CD4-positive, alpha-beta T cell treated with Interleukin-4 for 1 hour (primary cell): ENCODE measurements around the gene RAB11A.

ENCODE experiments used
- DNase-seq, 2 donors: peaks; one replicate each; pipeline ENCODE4 v3.0.0-alpha.2; 2020 to 2022

RAB11A gene

DNA sequence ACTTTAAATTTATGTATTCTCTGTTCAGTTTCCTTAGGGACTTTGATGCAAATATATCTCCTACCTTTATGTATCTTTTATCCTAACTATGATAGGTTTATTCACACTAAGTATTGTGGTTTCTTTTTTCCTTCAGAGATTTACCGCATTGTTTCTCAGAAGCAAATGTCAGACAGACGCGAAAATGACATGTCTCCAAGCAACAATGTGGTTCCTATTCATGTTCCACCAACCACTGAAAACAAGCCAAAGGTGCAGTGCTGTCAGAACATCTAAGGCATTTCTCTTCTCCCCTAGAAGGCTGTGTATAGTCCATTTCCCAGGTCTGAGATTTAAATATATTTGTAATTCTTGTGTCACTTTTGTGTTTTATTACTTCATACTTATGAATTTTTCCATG, 18.3 kb downstream of the RAB11A start:
- DNase-seq: peak; percentile 54 to 75

DNA sequence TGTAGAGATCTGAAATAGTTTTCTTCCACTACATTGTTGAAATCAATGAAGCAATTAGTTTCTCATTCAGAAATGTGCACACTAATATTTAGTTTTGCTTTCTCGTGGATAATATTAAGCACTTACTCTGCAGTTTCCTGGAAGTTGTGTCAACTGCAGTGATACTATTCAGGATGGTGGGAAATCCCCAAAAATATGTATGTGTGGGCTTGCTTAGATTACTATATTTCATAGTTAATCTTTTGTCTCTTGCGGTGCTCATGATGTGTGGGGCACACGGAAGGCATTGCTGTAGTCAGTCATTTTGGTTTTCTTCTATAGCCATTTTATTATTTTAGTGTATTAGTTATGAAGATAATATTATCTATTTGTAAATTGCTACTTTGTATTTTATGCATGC, 19.7 kb downstream of the RAB11A start:
- peak in 1 of 2 donors; percentile 36 for DNase-seq

DNA sequence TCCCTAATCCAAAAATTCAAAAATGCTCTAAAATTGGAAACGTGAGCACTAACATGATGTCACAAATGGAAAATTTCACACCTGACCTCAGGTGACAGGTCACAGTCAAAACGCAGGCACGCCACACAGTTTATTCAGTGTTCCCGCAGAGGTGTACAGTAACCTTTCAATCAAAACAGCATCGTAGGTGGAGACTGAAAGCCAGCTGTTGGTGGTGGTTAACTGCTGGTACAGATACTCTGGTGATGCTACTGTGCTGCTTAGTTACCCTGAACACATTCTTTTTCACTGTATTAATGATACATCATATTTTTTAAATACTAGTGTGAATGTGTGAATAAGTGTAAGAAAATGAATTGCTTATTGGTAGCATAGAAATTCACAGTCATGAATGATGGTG, 23.8 kb downstream of the RAB11A start:
- no peak for DNase-seq

DNA sequence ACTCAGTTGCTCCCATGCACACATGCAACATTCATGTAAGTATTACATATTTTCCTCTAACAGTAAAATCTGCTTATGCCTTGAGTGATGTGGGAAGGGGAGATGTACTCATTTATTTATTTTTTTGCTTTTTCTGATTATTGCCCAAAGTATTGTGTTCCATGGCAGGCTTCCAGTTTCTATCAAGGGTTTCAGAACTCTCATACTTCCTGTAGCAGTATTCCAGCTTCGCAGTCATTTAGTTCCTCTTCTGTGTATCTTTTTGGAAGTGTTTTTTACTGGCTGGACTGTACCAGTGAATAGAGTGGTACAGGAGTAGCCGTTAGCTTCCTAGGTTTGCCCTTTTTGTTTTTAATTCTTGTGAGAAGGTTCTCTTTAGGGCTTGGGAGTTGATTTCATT, 26.9 kb downstream of the RAB11A start:
- DNase-seq: no peak

DNA sequence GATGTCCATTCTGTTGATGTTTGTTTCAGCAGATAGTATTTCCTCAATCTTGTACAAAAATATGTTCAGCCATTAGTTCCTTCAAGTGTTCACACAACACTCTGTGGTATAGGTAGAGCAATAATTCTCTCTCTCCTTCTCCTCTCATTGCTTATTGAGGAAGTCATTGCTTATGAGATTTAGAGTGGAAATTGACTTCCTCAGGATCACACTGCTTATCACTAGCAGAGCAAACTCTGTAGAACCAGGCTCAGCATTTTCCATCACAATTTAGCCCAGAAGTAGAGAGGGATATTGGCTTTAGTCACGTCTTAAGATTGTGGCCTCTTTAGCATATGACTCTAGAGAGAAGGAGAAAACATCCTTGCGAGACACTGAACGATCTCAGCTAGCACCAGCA, 31.2 kb downstream of the RAB11A start:
- DNase-seq: no peak

DNA sequence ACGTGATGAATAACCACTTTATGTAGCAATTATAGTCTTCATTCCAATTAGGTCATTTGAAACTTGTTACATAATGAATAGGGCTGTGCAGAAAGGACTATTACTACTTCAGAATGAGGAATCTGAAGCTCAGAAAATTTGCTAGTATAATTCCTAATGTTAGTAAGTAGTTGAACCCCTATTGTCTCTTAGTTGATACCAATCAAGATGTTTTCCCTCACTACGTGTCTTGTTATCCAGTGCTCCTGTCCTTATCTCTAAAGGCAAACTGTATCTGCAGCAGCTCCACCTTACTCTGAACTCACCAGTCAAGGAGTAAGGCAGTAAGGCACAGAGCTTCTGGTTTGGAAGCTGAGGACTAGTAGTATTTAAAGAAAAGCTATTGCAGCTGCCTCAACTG, 32.0 kb downstream of the RAB11A start:
- no peak for DNase-seq

DNA sequence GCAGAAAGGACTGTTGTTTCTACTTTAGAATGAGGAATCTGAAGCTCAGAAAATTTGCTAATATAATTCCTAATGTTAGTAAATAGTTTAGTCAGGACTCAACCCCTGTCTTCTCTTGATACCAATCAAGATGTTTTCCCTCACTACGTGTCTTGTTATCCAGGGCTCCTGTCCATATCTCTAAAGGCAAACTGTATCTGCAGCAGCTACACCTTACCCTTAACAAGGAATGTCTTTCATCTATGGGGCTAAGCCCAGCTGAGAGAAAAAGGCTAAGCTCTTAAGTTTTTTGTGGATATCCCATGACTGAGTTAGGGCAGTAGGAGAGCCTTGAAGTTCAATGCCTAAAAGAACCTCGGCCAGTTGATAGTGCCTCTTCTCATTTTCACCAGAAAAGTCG, 32.5 kb downstream of the RAB11A start:
- no peak for DNase-seq

DNA sequence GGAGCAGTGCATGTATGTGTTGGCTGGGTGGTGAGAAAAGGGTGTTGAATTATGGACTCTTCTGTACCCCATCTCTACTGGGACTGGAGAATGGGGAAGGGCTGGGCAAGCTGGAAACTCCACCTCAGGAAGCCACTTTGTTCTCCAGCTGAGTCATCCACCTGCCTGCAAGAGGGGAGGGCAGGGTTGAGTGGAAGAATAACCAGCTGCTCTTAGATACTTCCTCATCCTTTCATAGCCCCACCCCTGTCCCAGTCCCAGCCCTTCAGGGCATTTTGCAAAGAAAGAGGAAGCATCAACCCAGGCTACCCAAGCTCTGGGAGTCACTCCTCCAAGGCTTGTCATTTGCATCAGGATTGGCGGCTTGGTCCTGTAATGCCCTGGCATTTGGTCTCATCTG, 33.1 kb downstream of the RAB11A start:
- peak; percentile 20 to 83 for DNase-seq

DNA sequence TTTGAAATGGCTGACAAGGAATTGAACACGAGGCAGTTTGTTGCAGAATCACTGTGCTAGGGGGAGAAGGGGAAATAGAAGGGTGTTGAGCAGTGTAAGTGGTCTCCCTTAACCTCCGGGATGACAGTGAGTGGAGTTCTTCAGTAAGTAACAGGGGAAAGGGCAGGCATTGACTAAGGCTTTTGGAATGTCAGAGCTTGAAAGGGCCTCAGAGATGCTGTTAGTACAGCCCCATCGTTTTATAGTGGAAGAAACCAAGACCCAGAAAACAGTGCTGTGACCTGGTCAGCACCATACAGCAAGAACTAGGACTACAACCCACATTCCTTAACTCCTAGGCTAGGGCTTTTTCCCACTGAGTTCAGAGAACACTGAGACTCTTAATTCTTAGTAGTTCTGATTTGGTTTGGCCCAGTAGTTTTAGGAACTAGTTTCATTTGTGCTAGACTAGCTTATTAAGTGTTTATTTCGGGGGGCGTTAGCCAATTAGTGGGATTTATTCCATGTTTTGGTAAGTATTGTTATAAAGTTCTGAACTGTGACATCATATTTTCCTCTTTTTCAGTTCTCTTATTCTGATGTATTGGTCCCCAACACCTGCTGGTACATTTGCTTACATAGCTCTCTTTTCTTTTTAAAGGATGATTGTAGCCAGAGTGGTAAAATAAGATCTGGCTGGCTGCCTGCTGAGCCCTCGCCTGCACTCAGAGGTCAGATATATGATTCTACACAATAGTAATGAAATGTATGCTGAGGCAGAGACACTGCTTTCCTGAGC, 34.2 kb downstream of the RAB11A start:
- DNase-seq: no peak

DNA sequence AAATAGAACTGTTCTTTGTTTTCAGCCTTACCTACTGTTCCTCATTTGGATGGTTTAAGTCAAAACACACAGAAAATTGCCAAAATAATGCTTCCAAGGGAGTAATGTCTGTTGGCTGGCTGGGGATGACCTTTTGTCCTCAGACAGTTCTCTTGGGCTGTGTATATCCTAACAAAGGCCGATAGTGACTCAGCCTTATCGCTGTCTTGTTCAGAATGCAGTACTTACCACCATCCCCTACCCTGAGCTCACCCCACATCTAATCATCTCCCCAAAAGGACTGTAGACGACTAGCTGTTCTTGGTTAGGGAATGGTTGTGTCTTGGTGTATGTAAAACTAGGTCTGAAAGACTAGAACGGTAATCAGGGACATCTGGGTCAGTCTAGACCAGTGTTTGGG, 35.0 kb downstream of the RAB11A start:
- no peak for DNase-seq

DNA sequence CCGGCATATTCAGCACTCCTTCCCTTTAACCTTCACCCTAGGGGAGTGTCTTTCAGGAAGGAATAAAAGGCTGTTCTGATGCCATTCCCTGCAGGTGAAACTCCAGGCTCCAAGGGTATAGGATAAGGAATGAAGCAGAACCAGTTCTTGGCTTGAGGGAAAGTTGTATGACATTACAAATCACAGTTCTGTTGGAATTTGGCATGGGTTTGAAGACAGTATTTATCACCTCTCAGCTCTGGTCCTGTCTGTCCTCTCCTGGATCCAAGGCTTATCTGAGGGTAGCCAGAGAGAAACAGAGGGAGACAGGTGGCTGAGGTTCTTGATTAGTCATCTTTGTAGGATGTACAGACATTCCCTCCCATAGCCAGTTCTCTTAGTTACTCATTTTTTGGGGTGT, 37.1 kb downstream of the RAB11A start:
- DNase-seq: no peak

DNA sequence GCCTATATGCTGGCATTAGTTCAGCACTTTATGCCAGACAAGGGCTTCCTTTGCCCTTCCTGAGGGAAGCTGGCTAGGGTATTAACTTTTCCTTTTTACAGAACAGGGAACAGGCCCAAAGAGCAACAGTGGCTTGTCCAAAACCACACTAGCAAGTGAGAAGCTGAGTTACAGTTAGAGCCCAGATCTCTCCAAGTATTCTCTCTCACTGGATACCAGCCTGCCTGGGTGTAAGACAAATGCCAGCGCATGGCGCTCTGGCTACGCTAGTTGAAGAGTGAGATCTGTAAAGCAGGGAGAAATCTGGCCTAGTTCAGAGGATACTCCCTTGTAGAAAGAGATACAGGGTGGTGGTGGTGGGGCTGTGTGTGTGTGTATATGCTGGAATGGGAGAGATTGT, 38.4 kb downstream of the RAB11A start:
- DNase-seq: no peak

DNA sequence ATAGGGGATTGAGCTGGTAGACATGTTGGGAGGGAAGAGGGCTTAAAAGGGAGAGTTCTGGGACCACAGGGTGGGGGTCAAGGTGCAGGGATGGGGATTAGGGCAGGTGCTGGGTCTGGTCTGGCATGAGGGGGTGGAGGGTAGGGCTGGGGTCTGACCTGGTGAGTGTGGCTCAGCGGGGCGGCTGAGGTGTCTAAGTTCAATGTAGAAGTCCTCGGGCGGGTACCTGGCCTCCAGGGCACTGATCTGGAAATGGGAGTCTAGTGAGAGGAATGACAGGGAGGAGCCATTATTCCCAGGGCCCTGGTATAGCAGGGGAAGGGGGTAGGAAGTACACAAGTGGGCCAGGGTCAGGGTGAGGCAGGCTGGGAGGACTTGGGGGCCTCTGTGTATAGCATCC, 39.6 kb downstream of the RAB11A start:
- DNase-seq: no peak

DNA sequence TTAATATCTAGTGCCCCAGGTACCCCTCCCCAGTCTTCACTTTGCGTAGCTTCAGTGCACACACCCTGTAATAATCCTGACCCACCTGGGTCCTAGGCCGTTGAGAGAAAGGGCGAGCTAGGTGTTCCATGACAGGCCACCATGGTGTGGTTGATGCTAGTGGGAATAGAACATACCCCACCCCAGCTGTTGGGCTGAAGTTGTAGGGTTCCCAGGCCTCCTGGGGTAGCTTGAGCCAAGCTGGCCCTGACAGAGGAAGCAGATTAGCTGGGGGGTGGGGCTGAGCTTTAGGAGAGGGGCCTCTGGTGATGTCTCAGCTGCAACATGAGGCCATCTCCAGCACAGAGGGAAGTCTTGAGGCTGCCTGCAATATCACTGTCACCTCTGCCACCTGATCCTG, 40.5 kb downstream of the RAB11A start:
- DNase-seq: no peak

DNA sequence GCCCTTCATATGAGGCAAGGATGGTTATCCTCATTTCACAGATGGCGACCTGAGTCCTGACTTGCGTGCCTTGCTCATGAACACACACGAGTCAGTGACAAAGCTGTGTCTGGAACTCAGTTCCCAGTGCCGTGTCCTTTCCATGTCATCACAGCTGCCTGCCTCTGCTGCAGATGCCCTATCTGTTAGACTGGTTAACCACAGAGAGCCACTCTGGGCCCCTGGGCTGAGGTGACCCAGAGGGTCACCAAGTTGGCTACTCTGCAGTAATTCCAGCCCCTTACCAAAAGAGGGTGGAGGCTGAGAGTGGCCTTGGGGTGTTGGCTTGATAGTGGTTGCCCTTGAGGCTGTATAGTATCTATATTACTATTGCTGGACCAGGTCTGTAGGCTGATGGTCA, 41.0 kb downstream of the RAB11A start:
- no peak for DNase-seq

DNA sequence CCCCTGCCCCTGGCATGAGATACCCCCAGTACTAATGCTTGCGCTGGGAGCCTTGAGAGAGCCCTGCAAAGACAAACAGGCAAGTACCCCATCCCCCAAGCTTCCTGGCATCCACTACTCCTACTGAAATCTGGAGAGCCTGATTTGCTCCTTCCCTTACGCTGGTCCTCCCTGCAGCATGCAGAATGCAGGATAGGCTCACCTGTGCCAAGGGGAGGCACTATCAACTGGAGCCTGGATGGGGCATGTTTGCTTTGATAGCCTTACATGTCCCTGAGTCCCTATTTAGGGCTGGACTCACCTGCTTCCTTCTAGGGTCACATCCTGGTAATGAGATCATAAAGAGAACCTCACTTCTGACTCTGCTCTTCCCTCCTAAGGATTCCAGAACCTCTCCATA, 42.9 kb downstream of the RAB11A start:
- DNase-seq: no peak

DNA sequence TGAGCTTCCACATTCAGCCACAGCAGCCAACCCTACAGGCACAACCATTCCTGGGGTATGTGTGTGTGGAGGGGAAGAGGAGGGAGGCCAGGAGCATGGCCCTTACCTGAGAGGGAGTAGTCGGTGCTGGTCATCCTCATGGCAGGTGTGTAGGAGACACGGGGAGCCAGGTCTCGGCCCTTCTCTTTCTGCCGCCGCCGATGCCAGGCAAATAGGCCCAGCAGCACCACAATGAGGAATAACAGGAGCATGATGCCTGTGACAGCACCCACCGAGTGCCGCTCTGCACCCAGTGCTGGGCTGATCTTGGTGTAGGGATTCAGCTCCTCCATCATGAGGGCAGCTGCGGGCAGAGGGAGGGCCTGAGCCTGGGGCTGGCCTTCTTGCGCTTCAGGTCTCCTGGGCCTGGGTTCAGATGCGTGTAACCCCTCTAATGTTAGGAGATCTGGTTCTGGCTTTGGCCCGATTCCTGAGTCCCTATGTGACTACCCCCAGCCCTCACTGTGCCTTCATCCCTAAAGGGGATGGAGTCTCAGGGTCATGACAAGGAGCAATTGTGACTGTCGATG, 44.4 kb downstream of the RAB11A start:
- DNase-seq: no peak

DNA sequence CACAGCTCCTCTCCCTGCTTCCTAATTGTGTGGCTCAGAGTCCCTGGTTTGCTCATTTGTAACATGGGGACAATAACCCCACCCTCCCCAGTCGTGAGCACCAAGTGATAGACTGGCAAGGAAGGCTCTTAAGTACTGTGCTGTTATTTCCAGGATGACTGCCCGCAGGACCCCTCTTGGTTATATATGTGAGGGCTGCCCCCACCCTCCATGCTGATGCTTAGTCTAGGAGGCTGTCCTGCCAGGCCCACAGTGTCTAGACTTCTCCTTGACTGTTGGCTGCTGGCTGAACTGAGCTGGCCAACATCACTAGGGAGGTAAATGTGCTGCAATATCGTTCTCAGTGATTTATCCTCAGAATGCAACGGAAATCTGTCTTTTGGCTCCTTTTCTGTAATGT, 45.1 kb downstream of the RAB11A start:
- no peak for DNase-seq

DNA sequence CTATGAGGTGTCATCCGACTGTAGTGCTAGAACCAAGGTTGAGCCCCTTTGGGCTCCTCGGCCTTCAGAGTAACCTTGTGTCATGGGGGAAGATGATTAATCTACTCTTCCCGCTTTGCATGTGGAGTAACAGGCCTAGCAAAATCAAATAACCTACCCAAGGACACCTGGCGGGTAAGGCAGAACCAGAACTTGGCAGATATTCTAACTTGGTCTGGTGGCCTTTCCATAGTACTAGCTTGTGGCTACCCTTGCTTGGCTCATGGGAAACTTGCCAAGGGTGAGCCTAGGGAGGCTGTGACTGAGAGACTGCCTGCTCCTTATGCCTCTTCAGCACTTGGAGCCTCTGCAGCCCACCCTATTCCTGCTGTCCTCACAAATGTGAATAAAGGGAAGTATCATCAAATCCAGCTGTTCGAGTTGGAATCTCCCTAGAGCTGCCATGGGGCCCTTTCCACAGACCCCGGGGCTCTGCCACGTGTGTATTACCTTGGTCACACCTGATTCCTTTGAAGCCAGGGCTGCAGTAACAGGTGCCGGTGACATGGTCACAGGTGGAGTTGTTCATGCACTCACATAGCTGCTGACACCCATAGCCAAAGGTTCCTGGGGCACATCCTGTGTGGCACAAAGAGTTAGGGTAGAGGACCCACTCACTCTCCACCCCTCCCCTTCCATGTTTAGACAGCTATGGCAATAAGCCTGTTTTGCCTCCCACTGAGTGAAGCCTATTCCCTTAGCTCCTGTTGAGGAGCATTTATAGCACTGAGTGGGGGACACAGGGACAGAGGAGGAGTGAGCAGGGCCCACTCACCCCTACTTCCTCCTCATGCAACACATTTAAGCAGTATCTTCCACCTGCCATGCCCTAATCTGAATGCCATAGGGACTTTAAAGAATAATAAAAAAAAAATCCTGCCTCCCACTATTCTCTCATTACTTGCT, 46.0 kb downstream of the RAB11A start:
- DNase-seq: no peak

DNA sequence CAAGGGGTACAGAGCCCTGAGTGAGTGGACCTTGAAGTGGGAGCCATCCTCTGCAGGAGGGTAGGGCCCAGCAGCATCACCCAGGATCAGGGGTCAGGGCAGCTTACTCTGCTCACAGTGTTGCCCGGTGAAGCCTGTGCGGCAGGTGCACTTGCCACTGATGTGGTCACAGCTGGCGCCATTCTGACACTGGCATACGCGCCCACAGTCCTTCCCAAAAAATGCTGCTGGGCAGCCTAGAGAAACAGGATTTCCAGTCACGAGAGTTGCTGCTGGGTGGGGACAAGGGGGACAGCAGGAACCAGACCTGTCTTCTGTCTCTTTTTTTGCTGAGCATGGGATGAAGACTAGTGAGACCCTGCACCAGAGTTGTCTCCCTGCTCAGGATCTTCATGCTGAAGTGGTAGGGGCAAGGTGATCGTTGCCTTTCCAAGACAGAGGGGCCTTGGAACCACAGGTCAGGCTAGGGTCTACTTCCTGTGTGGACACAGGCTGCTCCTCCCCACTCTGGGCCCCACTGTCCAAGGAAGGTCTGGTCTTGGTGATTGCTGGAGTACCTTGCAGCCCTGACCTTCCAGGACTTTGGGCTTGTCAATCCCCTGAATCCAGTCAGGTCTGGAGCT, 46.9 kb downstream of the RAB11A start:
- no peak for DNase-seq

DNA sequence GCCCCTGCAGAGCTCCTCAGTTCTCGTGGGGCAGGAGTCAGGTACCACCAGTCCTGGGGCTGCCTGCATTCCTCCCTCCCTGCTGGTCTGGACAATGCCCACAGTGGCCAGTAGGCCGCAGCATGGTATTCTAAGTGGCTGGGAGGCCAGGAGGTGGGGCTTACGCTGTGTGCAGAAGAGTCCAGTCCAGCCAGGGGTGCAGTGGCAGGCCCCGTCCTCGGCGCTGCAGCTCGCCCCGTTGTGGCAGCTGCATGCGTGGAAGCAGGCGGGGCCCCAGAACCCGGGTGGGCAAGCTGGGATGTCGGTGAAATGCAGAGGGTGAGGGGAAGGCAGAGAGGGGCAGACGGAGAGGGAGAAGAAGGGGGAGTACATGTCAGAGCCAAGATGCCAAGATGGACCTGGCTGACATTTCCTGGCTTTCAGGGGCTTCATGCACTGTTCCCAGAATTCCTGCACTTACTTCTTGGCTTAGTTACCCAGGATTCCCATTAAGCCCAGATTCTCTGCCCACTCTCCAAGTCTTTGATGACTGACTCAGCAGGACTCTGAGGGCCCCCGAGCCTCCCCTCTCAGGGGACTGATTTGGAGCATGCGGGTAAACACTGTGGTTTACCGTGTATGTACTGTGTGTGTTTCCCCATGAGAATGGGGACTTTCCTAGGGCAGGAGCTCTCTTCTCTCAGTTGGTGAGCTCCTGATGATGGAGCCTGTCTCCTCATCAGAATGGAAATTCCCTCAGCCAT, 47.5 kb downstream of the RAB11A start:
- peak; percentile 28 to 45 for DNase-seq

DNA sequence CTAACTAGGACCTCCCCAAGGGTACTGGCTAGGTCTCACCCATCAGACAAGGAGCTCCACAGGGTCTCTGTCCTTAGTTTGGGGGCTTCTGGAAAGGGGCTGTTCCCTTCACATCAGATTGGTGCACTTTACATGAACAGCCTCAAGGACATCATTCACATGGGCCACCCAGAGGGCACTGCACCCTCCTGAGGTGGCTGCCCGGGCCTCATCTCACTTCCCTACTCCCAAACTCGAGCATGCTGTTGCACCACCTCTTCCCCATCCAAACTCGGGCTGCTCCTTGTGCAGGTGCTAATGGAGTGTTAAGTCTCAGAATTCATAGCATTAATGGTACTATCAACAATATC, 48.1 kb downstream of the RAB11A start:
- DNase-seq: no peak

DNA sequence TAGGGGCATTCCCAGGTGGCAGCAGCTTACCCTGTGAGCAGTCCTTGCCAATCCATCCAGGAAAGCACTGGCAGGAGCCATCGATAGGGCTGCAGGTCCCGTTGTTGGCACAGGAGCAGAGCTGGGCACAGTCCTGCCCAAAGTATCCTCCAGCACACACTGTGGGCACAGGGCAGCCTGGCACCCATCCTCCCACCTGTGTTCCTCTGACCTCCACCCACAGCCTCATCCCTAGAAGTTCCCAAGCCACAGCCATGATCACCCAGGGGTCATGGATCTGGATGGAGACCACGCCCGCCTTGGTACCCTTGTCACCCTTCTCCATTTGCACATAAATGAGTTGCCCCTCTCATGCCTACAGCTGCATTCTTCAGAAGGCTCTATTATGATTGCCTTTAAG, 48.6 kb downstream of the RAB11A start:
- no peak for DNase-seq
